ENCODE results near the gene PPA2.
"Not testable (repeated sequence)": the region's sequence is repeated elsewhere in the genome, so short reads cannot be mapped to it uniquely, and the experiment has no call there.

The PPA2 gene

GRCh38 chr4:105473324-105474098, at the start of gene PPA2:
TSS of gene PPA2 (minus strand) at chr4:105474062. CDS start at chr4:105474050, 12 bp downstream.
- peak; percentile 83 for DNase-seq

- peak; percentile 42 for DNase-seq
Measured at GRCh38 chr4:105520819-105521790, 47.2 kb upstream of the PPA2 start.

- no peak for DNase-seq
Measured at GRCh38 chr4:105510245-105510644, 36.4 kb upstream of the PPA2 start.

- DNase-seq = no peak
Measured at GRCh38 chr4:105509714-105510113, 35.9 kb upstream of the PPA2 start.

- no peak for DNase-seq
Measured at GRCh38 chr4:105509291-105509690, 35.4 kb upstream of the PPA2 start.

- no peak for DNase-seq
Measured at GRCh38 chr4:105504744-105505143, 30.9 kb upstream of the PPA2 start.

GRCh38 chr4:105503484-105503883, 29.6 kb upstream of the PPA2 start:
- no peak for DNase-seq

GRCh38 chr4:105496899-105497298, 23.0 kb upstream of the PPA2 start:
- DNase-seq = no peak

DNA sequence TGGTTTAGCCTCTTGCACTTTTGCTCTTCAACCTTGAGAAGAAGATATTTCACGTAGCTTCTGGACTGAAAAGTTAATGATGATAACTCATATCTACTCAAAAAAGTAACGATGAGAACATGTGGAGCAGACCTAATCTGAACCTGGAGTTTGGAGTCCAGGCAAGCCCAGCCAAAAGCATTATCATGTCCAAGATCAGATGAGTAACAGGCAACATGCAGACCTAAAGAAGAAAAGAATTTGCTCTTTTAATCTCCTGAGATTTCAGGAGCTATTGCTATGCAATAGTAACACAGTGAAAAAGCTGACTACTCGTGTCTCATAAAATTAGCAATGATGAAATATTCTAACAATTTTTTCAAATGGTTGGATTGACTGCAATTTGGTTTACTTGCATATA, 21.8 kb upstream of the PPA2 start:
- DNase-seq = no peak

DNA sequence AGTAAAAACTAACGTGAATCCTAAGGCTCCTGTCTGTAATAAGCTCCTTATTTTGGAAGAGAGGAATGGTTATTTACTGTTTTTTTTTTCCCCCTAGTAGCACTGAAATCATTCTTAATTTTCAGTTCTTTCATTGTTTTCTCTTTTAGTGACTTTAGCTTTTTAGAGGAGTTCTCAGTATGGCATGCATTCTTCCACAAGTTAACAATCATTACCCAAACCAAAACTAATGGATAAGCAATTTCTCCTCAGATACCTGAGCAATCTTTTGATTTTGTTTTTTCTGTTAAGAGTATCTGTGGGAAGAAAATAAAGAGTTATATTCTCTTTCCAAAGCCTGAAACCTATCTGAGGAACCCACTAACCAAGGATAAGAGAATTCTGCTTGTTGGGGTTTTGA, 16.7 kb upstream of the PPA2 start:
- no peak for DNase-seq

DNA sequence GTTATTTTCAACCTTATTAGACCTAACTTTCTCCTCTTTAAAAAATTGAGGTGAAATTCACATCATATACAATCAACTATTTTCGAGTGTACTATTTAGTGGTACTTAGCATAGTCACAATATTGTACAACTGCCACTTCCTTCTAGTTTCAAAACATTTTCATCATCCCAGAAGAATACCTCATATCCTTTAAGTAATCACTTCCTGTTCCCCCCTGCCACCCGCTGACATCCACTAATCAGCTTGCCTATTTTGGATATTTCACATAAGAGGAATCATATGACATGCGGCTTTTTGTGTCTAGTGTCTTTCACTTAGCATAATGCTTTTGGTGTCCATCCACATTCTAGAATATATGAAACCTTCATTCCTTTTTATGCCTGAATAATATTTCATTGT, 10.0 kb upstream of the PPA2 start:
- DNase-seq = no peak

DNA sequence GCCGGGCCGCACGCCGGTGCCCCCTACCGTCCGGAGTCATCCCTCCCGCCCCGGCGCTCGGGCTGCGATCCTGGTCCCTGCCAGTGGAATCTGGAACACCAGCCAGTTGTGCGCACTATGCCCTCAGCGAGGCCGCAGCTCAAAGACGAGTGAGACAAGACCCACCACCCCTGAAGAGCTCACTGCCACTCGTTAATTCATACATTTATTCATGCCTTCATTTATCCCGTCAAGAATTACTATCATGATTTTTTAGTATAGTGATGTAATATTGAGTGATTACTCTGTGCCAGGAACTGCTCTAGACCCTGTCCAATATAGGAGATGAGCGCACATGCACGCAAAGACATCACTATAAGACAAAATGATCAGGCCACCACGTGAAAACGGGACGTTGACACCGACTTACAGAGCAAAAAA, 247 bp upstream of the PPA2 start:
- no peak for DNase-seq

- DNase-seq = no peak
Measured at GRCh38 chr4:105472871-105473323, 965 bp downstream of the PPA2 start.

- DNase-seq = peak; percentile 41
Measured at GRCh38 chr4:105471566-105472176, 2.2 kb downstream of the PPA2 start.

- no peak for DNase-seq
Measured at GRCh38 chr4:105470766-105471165, 3.1 kb downstream of the PPA2 start.

DNA sequence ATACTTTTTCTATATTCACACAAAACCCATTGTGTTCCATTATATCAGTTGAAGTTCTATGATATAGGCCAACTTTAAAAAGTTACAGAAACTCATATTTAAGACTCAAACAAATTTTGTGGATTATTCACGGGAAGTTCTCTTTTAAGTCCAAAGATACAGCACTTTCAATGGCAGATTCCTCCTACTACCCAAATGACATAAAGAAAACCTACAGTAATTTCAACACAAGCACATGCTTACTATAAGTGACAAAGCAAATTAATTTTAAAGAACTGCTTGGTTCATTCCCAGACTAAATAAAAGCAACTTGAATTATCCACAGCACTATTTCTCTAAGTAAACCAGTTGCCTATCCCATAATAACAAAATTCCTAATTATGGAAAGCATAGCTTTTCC, 4.1 kb downstream of the PPA2 start:
- no peak for DNase-seq

DNA sequence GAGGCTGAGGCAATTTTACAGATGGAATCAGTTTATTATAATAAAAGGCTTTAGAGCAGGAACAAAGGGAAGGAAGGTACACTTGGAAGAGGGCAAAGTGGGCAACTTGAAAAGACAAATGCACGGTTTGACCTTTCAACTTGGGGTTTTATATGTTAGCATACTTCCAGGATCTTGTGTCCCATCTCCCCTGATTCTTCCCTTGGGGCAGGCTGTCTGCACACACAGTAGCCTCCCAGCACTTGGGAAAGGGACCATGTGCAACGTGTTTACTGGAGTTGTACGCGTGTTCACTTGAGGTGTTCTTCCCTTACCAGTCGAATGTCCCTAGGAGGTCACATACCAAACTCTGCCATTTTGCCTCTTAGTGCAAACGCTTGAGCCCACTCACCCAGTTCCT, 7.3 kb downstream of the PPA2 start:
- DNase-seq = no peak

DNA sequence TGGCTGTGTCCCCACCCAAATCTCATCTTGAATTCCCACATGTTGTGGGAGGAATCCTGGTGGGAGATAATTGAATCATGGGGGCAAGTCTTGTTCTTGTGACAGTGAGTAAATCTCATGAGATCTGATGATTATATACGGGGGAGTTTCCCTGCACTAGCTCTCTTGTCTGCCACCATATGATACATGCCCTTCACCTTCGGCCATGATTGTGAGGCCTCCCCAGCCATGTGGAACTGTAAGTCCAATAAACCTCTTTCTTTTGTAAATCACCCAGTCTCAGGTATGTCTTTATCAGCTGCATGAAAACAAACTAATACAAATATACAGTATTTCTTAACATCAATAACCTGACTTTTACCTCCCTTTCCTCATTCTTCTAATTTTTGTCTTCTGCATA, 9.3 kb downstream of the PPA2 start:
- DNase-seq = not testable (repeated sequence)

DNA sequence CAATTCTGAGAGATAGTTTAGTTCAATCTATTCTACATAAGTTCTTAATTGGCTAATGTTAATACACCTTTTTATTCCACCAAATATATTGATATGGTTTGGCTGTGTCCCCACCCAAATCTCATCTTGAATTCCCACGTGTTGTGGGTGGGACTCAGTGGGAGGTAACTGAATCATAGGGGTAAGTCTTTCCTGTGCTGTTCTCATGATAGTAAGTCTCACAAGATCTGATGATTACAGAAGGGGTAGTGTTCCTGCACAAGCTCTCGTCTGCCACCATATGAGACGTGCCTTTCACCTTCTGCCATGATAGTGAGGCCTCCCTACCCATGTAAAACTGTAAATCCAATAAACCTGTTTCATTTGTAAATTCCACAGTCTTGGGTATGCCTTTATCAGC, 11.3 kb downstream of the PPA2 start:
- DNase-seq = no peak

DNA sequence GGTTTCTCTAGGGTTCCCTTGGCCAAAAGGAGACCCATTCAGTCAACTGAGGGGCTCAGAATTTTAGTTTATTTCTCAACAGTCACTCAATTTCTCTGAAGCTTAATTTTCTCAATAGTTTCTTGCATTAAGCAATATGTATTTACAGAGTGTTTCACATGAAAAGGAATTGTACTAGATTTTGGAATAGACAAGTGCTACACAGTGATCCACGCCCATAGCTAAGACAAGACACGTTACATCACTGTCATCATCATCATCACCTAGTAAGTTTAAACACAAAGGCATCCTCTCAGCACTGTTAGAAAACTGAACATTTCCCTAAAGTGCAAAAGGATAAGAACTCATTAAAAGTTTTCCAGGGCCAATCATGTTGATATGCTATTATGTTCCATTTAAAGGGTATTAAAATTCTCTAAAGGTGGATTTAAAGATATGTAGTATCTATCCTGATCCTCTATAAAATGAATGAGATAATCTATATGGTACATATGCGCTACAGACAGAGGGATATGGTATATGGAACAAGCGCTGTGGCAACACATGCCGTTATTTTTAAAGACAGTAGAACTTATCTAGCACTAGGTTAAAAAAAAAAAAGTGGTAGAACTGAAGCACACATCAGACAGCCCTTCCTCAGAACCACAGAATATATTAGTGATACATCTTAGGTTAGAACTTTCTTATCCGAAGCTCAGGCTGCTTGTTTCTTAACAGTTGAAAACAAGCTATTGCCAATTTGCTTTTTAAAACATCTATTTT, 12.1 kb downstream of the PPA2 start:
- DNase-seq = no peak

- no peak for DNase-seq
Measured at GRCh38 chr4:105461221-105461620, 12.6 kb downstream of the PPA2 start.

DNA sequence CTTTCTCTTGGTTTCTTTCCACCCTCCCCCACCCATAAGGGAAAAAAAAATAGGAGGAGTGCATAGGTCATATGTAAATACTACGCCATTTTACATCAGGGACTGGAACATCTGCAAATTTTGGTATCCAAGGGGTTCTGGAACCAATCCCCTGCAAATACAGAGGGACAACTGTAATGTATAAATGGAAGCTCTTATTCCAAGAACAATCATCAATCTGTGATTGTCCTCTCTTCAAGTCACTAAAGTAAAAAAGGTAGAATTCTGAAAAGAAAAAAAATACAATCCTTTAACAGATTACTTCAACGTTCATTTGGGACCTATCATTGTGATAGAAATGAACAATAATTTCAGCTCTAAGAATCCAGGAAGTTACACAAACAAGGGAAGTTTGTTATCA, 13.6 kb downstream of the PPA2 start:
- DNase-seq = no peak

GRCh38 chr4:105458541-105458940, 15.3 kb downstream of the PPA2 start:
- not testable (repeated sequence) for DNase-seq

Data from NCI-H2029 (cell line).